ENCODE results near the gene TOM1L2.
"Not testable (repeated sequence)": the region's sequence is repeated elsewhere in the genome, so short reads cannot be mapped to it uniquely, and the experiment has no call there.

The TOM1L2 gene

GRCh38 chr17:17940441-17940911, 31.7 kb downstream of the TOM1L2 start:
- no peak for DNase-seq

DNA sequence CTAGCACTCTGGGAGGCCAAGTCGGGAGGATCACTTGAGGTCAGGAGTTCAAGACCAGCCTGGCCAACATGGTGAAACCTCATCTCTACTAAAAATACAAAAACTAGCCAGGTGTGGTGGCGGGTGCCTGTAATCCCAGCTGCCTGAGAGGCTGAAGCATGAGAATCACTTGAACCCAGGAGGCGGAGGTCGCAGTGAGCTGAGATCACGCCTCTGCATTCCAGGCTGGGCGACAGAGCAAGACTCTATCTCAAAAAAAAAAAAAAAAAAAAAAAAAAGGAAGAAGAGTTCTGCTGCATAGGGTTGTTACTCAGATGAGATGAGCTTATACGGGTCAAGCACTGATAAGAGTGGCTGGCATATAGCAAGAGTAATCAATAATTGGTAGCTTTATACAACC, 32.3 kb downstream of the TOM1L2 start:
- DNase-seq: not testable (repeated sequence)

- DNase-seq: no peak
These were observed 33.7 kb downstream of the TOM1L2 start for GRCh38 chr17:17938388-17939107.

GRCh38 chr17:17937958-17938357, 34.2 kb downstream of the TOM1L2 start:
- DNase-seq: no peak

- DNase-seq: no peak
These were observed 34.9 kb downstream of the TOM1L2 start for GRCh38 chr17:17937201-17937853.

- no peak for DNase-seq
These were observed 36.6 kb downstream of the TOM1L2 start for GRCh38 chr17:17935321-17936271.

DNA sequence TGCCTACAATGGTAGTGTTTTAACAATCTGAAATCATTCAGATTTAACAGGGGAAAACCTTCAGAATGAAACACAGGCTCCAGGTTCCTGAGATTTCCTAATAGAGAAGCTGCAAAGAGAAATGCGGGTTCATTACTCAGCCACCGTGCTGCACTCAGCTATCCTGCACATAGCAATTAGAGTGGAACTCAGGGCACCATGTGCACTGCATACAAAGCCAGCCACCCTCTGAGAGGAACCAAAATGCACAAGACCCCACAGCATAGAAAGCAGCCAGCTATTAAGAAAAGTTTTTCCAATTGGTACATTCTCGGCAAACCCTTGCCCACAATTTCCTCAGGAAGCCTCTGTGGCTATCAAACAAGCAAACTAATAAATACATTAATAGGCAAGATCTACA, 37.4 kb downstream of the TOM1L2 start:
- no peak for DNase-seq

GRCh38 chr17:17934214-17934613, 38.0 kb downstream of the TOM1L2 start:
- DNase-seq: no peak

DNA sequence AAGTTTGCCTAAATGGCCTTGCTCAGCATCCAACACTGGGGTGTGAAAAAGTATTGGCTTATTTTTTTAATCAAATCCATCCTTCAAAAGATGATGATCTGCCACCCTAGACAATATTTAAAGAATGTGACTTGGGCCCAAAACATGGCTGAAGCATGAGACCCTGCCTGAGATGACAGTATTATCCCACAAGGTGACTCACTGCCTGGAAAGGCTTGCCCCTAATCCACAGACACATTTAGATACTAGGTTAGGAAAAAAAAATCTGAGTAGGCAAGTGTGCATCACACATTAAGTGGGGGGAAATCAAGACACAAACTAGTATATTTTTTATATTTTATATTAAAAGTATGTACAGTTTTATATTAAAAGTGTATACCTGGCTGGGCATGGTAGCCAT, 38.4 kb downstream of the TOM1L2 start:
- no peak for DNase-seq

DNA sequence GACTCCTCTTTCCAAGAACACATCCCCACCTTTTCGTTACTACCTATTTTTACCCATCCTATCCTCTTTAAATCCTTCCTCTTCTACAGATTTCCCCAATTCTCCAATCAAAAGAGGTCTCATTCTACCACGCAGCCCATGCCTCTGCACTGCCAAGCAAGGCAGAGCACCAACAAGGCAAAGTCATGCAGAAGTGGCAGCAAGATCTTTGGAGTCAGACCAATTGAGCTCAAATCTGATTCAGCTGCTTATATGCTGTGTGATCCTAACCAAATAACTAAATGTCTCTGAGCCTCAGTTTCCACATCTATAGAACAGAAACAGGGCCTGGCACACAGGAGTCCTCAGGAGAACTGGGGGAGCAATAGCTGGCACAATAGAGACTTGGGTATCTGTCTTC, 41.0 kb downstream of the TOM1L2 start:
- DNase-seq: no peak

DNA sequence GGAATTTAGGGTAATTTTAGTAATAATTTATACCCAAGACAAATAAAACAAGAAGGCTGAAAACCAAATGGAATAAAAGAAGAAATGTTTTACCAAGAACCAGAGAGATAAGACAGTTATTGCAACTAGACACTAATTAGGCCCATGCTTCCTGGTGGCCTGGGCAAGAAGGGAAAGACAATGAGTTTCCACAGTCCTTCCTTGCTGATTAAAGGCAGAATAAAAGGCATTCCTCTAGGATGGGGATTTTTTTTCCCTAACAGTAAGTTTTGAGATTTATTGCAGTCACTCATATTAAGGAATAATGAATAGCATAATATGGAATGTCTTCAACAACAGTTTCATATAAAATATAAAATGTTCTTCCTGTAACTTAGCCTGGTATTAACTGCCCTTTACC, 41.5 kb downstream of the TOM1L2 start:
- DNase-seq: no peak

DNA sequence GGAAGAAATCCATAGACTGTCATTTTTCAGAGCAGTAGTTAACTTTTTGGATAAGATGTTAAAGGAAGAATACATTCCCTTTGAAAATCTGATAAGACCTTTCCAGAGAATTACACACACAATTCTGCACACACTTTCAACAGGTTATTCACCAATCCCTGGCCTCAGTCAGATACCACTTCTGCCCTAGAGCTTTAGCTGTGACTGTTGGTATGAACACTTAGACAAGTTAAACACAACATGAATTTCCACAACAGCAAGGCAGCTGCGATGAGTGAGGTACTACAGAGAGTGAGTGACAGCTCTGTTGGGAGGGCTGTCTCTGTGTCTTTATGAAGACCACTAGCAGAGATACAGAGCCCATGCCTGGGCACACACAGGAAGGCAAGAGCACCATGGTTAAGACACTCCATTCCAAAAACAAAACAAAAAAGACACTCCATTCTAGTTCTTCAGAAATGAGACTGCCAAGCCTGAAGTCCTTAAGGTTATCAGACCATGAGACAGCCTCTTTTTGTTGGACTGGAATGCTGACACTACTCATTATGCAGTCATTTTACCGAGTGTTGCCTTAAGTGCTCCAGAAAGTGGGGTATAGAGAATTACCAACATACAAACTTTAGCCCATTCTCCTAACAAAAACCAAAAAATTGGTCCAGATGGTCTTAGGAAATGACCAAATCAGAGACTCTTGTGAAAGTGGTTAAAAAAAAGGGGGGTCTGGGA, 42.4 kb downstream of the TOM1L2 start:
- no peak for DNase-seq

- DNase-seq: no peak
These were observed 43.6 kb downstream of the TOM1L2 start for GRCh38 chr17:17928398-17929287.

GRCh38 chr17:17926840-17927449, 45.3 kb downstream of the TOM1L2 start:
- no peak for DNase-seq

- DNase-seq: no peak
These were observed 46.2 kb downstream of the TOM1L2 start for GRCh38 chr17:17926036-17926435.

GRCh38 chr17:17924857-17925250, 47.3 kb downstream of the TOM1L2 start:
- no peak for DNase-seq

DNA sequence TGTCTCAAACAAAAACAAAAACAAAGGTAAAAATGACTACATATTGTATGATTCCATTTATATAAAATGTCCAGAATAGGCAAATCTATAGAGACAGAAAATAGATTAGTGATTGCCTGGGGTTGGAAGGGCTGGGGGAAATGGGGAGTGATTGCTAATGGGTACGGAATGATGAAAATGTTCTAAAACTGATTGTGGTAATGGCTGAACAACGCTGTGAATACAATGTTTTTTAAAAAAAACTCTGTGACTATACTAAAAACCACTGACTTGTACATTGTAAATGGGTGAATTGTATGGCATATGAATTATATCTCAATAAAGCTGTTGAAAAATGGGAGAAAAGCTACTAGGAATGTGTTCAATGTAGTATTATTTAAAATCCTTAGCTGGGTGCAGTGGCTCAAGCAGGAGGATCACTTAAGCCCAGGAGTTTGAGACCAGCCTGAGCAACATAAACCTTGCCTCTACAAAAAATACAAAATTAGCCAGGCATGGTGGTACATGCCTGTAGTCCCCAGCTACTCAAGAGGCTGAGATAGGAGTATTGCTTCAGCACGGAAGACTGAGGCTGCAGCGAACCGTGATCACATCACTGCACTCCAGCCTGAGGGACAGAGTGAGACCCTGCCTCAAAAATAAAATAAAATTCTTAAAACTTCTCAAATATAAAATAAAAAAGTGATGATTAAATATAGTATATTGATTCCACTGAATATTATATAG, 47.9 kb downstream of the TOM1L2 start:
- DNase-seq: no peak

GRCh38 chr17:17922070-17922614, 50.1 kb downstream of the TOM1L2 start:
- DNase-seq: no peak

DNA sequence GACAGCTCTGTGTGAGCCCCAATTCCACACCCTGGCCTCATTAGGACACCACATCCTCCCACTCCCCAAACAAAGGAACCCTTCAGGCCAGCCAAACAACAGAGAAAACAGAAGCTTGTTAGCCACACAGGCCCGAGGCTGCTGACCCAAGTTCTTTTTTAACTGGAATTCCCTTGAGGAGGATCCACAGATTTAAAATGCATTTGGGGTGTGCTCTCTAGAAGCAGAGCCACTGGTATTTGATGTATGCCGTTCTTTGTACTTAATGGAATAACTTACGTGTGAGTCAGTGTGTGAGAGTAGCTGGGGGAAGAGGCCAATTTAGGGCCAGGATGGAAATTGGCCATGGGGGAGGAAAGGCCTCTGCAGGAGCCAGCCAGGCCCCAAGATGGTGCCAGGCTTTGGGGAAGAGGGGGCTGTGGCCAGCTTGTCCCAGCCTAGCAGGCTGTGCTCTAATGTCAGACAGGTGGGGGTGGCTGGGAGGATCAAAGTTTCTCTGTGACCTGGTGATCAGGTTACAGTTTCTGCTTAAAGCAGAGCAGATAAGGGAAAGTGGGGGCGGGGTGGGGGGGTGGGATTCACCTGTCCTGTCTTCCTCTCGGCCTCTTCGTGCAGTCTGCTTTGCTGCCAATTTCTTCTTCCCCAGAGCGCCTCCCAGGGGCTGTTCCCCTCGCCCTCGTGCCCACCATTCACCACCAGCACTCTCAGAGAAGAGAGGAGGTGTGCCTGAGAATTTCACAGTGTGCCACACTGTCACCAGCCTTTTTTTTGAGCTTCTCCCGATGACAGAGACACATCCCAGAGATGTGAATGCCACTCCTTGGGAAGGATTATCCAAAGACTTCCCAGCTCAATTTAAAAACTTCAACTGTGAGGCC, 50.8 kb downstream of the TOM1L2 start:
- DNase-seq: no peak
